Measurements from ENCODE around the gene THAP10. TPM values are rescaled to one million over a fixed set of nuclear protein-coding genes. Genes with fewer than 3 reads are reported as not detected.

THAP10 gene
- total RNA-seq, 1 experiment from 2014 or later = 1.9 TPM

GRCh38 chr15:70832176-70832575, 60.1 kb downstream of the THAP10 start:
- H3K4me3 Mint-ChIP-seq (ENCODE audit: unreplicated experiment) = no peak overlapping the region
- CTCF ChIA-PET = no interaction called here
- no peaks in the 10 kb centered on the region for H3K27me3 ChIP-seq (replicated peaks; ENCODE audit: control insufficient read depth, insufficient read depth, low read length)
- BruUV-seq (replicated peaks) = no TSS peak
- DNase-seq = no peak
- POLR2A ChIA-PET = no interaction called here
- H3K9me3 Mint-ChIP-seq (ENCODE audit: unreplicated experiment) = no peaks in the 10 kb centered on the region
- no peak overlapping the region for H3K4me3 ChIP-seq (ENCODE audit: low read depth, low read length)
- H3K4me1 ChIP-seq = peaks cover 12% of the 10 kb centered on the region
- H3K9me3 ChIP-seq = no peaks in the 10 kb centered on the region
- intact Hi-C loops (cut with micrococcal nuclease; ENCODE audit: unreplicated experiment) = no loop called here
- TF ChIP-seq CTCF (IDR thresholded peaks at IDR 0.05; ENCODE audit: insufficient read depth in 1 of 2, low read depth in 1 of 2, low read length in 1 of 2, severe bottlenecking in 1 of 2, unreplicated experiment in 1 of 2) = no peak
- peaks cover 7% of the 10 kb centered on the region for H3K4me1 Mint-ChIP-seq (ENCODE audit: low read depth, unreplicated experiment)
- H3K27me3 Mint-ChIP-seq (ENCODE audit: insufficient read depth, unreplicated experiment) = no peaks in the 10 kb centered on the region
- no peaks in the 10 kb centered on the region for H3K36me3 Mint-ChIP-seq (ENCODE audit: insufficient read depth, unreplicated experiment)
- H3K27ac Mint-ChIP-seq (ENCODE audit: unreplicated experiment) = no peak overlapping the region
- H3K36me3 ChIP-seq (ENCODE audit: control insufficient read depth, insufficient read depth, low read length) = no peaks in the 10 kb centered on the region

Other genes starting within 250 kb of the THAP10 start
- 120 and 141 TPM in 2 replicates for gene UACA, start 128.9 kb downstream of the THAP10 start, total RNA-seq (2022)
- gene LARP6, start 38.3 kb downstream of the THAP10 start, total RNA-seq (2022) = 19.7 and 19.8 TPM in 2 replicates
- gene LRRC49, start 393 bp upstream of the THAP10 start, total RNA-seq (2022) = 0.82 and 2.1 TPM in 2 replicates
- 0.29 and 0.44 TPM in 2 replicates for gene THSD4, start 223.0 kb upstream of the THAP10 start, total RNA-seq (2022)

All from Caco-2 (cell line).